Cardiac muscle cell (in vitro differentiated cells and primary cell): ENCODE results near the gene HSDL1. TPM values are rescaled to one million over a fixed set of nuclear protein-coding genes. Genes with fewer than 3 reads are reported as not detected.

ENCODE experiments used
- DNase-seq, 2 donors: peaks; one replicate each; pipeline versions ENCODE4 v3.0.0 to v3.0.0-alpha.2; 2010 to 2017; ENCODE audit warnings: low read depth in 1 of 2, low spot score in 1 of 2
- H3K27ac ChIP-seq: fragments of 200-600 bp; sonication (generic); 2 replicates; pipeline ENCODE4 v1.5.1; 2016
- H3K27me3 ChIP-seq: fragments of 200-600 bp; sonication (generic); 2 replicates; pipeline ENCODE4 v1.6.0; 2016; ENCODE audit warnings: control low read depth
- H3K36me3 ChIP-seq: fragments of 200-600 bp; sonication (generic); 2 replicates; pipeline ENCODE4 v1.5.1; 2016; ENCODE audit warnings: control low read depth
- H3K4me1 ChIP-seq: fragments of 200-600 bp; sonication (generic); 2 replicates; pipeline ENCODE4 v1.8.1; 2017; ENCODE audit warnings: low read depth, mild to moderate bottlenecking, mixed run types
- H3K4me3 ChIP-seq: fragments of 200-600 bp; sonication (generic); 2 replicates; pipeline ENCODE4 v1.5.1; 2016; ENCODE audit warnings: mild to moderate bottlenecking
- H3K9me3 ChIP-seq: fragments of 200-600 bp; sonication (generic); 2 replicates; pipeline ENCODE4 v1.5.1; 2017; ENCODE audit warnings: low read depth, mild to moderate bottlenecking, control low read depth
- CTCF ChIP-seq: IDR thresholded peaks from 2 replicates; pipeline ENCODE4 v1.5.1; 2012; ENCODE audit warnings: low read depth, mild to moderate bottlenecking, low read length
- polyA plus RNA-seq: library from polyadenylated mRNA; unstranded; fragments of >200 nt; fragmentation: Nextera tagmentation; extraction: Ambion mirVana; gene quantifications from 2 replicates; pipeline ENCODE4 v1.2.1, GENCODE V29; 2016
- total RNA-seq: library from RNA; depleted of rRNA; stranded (reverse); fragments of >200 nt; gene quantifications from 2 replicates; pipeline ENCODE4 v1.2.3, GENCODE V29; 2016

HSDL1 gene
- total and polyA plus RNA-seq, 2 experiments from 2014 or later: 51.7 to 60.0 TPM

DNA sequence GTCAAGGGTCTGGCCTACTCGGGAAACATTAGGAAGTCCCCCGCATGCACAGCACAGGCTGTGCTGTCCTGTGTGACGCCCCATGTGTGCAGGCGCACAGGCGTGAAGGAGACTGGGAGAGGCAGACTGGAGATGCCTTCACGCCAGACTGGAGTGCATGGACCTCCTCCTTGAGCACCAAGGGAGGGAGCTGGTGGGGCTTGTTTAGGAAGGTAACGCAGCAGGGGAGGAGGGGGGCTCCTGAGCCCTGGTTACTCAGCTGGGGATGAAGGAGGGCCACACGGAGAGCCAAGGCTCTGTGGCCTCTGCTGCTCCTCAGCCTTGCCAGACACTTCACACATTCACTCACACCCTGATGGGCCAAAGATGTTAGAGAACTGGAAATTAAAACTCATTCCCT lies 7.7 kb downstream of the HSDL1 start:
- no peak for DNase-seq
- no peaks in the 10 kb centered on the region for H3K27me3 ChIP-seq

DNA sequence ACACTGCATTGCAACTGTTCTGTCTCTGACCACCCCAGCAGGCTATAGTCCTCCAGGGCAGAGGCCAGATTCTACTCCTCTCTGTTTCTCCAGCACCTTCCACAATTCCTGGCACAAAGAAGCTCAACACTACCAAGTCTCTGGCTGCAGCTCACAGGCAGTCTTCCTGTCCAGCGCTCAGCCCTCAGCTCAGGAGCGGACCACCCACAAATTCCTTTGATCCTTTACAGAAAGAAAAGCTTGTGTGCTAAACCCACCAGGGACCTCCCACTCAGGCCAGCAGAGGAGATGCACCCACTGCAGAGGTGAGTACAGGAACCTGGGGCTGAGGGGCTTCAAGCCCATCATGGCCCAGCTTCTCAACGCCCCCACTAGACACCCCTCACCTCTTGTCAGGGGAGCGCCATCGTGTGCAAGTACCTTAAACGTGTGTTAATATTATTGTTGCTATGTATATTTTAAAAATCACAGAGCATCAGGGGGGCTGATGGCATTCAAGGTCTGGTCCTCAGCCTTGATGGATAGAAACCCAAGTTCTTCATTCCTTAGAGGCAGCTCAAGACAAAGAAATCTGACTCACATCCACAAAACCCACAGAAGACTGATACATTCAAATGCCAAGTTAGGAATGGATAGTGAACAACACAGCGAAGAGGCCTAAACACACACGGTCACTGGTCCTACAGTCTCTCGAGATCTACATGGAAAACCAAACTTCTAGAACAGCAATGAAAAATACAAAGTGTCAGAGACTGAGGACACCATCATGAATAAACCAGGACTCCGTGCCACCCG lies 8.4 kb downstream of the HSDL1 start:
- Histone ChIP-seq H3K9me3 (no peaks in the 10 kb centered on the region), H3K4me3 (no peak overlapping the region), H3K27me3 (no peaks in the 10 kb centered on the region), H3K4me1 (peaks cover 37% of the 10 kb centered on the region), H3K36me3 (no peaks in the 10 kb centered on the region), H3K27ac (peak overlapping the region; percentile 97)
- no peak for TF ChIP-seq CTCF
- no peak for DNase-seq

More for the DNA sequence above, 7.7 kb downstream of the HSDL1 start:
- Histone ChIP-seq H3K27ac (peak overlapping the region; percentile 97), H3K4me1 (peaks cover 37% of the 10 kb centered on the region), H3K36me3 (no peaks in the 10 kb centered on the region), H3K9me3 (no peaks in the 10 kb centered on the region), H3K4me3 (no peak overlapping the region)
- no peak for TF ChIP-seq CTCF

DNA sequence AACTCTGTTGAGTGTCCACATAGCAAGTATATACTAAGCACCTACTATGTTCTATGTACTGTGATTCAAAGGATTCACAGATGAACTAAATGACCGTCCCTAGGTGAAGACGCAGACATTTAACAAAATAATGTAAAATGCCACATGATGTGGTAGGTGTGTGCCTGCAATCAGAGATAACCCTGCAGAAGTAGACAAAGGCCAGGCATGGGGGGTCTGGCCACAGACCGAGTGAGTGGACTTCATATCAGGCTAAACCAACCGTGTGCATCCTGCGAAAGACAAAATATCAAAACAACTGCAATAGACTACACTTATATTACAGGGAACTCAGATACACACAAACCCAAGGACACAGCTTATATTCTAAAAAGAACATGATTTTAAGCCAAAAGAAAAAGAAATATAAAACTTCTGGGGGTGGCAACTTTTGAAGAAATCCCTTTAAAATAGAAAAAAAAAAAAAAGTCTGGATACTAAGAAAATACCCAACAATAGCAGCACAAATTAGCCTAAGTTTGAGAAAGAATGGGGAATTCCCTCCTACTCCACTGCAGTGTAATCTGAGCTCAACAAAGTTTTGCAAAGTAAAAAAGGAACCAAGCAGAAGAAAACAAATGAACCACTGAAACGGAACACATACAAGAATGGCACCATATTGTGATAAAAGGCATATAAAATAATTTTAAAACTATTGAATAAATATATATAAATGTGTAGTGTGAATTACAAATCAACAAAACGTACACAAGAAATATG lies 12.3 kb downstream of the HSDL1 start:
- H3K9me3 ChIP-seq: no peaks in the 10 kb centered on the region
- no peaks in the 10 kb centered on the region for H3K27me3 ChIP-seq
- TF ChIP-seq CTCF: no peak
- H3K4me1 ChIP-seq: peaks cover 14% of the 10 kb centered on the region
- no peak for DNase-seq
- peaks cover 29% of the 10 kb centered on the region for H3K36me3 ChIP-seq
- no peak overlapping the region for H3K27ac ChIP-seq
- no peak overlapping the region for H3K4me3 ChIP-seq

GRCh38 chr16:84131117-84131516 lies 13.9 kb downstream of the HSDL1 start:
- DNase-seq: no peak
- Histone ChIP-seq H3K4me3 (no peak overlapping the region), H3K4me1 (no peaks in the 10 kb centered on the region), H3K9me3 (no peaks in the 10 kb centered on the region), H3K27ac (no peak overlapping the region), H3K36me3 (peaks cover 31% of the 10 kb centered on the region), H3K27me3 (no peaks in the 10 kb centered on the region)
- no peak for TF ChIP-seq CTCF

- TF ChIP-seq CTCF: no peak
- H3K27ac ChIP-seq: no peak overlapping the region
- no peak for DNase-seq
- H3K27me3 ChIP-seq: no peaks in the 10 kb centered on the region
- peaks cover 45% of the 10 kb centered on the region for H3K36me3 ChIP-seq
- H3K9me3 ChIP-seq: no peaks in the 10 kb centered on the region
- no peaks in the 10 kb centered on the region for H3K4me1 ChIP-seq
- no peak overlapping the region for H3K4me3 ChIP-seq
Observed at GRCh38 chr16:84124257-84125073, 20.5 kb downstream of the HSDL1 start.
